Measurements from ENCODE around the gene ADAM22.

The ADAM22 gene

GRCh38 chr7:88151119-88151790 lies 217.2 kb downstream of the ADAM22 start:
- Histone ChIP-seq H3K79me2 (ENCODE audit: control insufficient read depth, low read length) (no peaks in the 10 kb centered on the region), H3K27me3 (ENCODE audit: control insufficient read depth, low read length) (no peaks in the 10 kb centered on the region), H3K36me3 (ENCODE audit: control insufficient read depth, low read length) (no peaks in the 10 kb centered on the region), H3K4me3 (ENCODE audit: low read length) (no peak overlapping the region), H3K9me3 (ENCODE audit: control insufficient read depth, insufficient read depth, low read length) (no peaks in the 10 kb centered on the region), H3K4me2 (ENCODE audit: low read length) (no peak overlapping the region), H3F3A (ENCODE audit: control insufficient read depth, insufficient read depth) (no peaks in the 10 kb centered on the region), H3K4me1 (ENCODE audit: control insufficient read depth, low read length) (no peaks in the 10 kb centered on the region), H3K27ac (ENCODE audit: low read depth, low read length) (no peak overlapping the region), H3K9me2 (replicated peaks; ENCODE audit: control insufficient read depth, low read length) (no peaks in the 10 kb centered on the region), H4K20me1 (ENCODE audit: control insufficient read depth, insufficient read depth, low read depth, low read length) (no peaks in the 10 kb centered on the region)
- TF ChIP-seq EZH2phosphoT487 (IDR thresholded peaks at IDR 0.05; ENCODE audit: borderline replicate concordance, low read length) (no peak), CTCF (IDR thresholded peaks at IDR 0.05; ENCODE audit: low read depth, low read length, poor library complexity, severe bottlenecking) (no peak)

DNA sequence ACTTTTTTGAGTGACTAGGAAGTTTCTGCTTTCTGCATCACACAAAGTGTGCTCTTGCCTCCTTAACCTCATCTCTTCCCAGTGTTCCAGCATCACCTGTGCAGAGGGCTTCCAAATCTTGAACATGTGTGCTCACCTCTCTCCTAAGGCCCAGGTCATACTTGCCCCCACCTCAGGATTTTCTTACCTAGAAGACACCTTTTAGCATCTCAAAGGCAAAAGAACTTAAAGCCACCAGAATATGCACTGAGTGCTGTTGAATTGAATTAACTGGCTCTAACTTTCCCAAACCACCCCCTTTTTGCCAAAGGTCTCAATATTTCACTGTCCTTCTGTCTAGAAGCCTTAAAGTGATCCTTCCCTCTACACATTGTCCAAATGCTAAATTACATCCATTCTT lies 219.3 kb downstream of the ADAM22 start:
- Histone ChIP-seq H3K4me3 (ENCODE audit: low read length) (no peak overlapping the region), H3K36me3 (ENCODE audit: control insufficient read depth, low read length) (no peaks in the 10 kb centered on the region), H4K20me1 (ENCODE audit: control insufficient read depth, insufficient read depth, low read depth, low read length) (no peaks in the 10 kb centered on the region), H3K27me3 (ENCODE audit: control insufficient read depth, low read length) (no peaks in the 10 kb centered on the region), H3F3A (ENCODE audit: control insufficient read depth, insufficient read depth) (no peaks in the 10 kb centered on the region), H3K9me2 (replicated peaks; ENCODE audit: control insufficient read depth, low read length) (no peaks in the 10 kb centered on the region), H3K4me1 (ENCODE audit: control insufficient read depth, low read length) (no peaks in the 10 kb centered on the region), H3K4me2 (ENCODE audit: low read length) (no peak overlapping the region), H3K9me3 (ENCODE audit: control insufficient read depth, insufficient read depth, low read length) (no peaks in the 10 kb centered on the region), H3K27ac (ENCODE audit: low read depth, low read length) (no peak overlapping the region), H3K79me2 (ENCODE audit: control insufficient read depth, low read length) (no peaks in the 10 kb centered on the region)
- TF ChIP-seq CTCF (IDR thresholded peaks at IDR 0.05; ENCODE audit: low read depth, low read length, poor library complexity, severe bottlenecking) (no peak), EZH2phosphoT487 (IDR thresholded peaks at IDR 0.05; ENCODE audit: borderline replicate concordance, low read length) (no peak)

DNA sequence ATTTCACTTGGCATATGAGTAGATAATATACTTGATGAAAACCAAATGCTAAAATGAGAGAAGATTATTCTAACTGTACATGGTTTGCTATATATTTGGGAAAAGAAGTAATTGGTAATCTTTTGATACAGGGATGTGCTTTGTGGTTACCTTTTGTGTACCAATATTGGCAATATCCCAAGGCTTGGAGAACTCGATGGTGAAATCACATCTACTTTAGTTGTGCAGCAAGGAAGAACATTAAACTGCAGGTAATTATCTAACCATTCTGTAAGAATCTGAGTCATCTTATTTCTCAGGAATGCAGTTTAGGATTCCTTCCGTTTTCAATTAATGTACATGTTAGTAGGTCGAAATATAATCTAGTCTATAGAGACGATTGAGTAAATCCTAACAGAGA lies 221.7 kb downstream of the ADAM22 start:
- Histone ChIP-seq H3K4me3 (ENCODE audit: low read length) (no peak overlapping the region), H3K4me2 (ENCODE audit: low read length) (no peak overlapping the region), H3F3A (ENCODE audit: control insufficient read depth, insufficient read depth) (no peaks in the 10 kb centered on the region), H3K79me2 (ENCODE audit: control insufficient read depth, low read length) (no peaks in the 10 kb centered on the region), H3K9me2 (replicated peaks; ENCODE audit: control insufficient read depth, low read length) (no peaks in the 10 kb centered on the region), H3K36me3 (ENCODE audit: control insufficient read depth, low read length) (no peaks in the 10 kb centered on the region), H3K27me3 (ENCODE audit: control insufficient read depth, low read length) (no peaks in the 10 kb centered on the region), H3K27ac (ENCODE audit: low read depth, low read length) (no peak overlapping the region), H4K20me1 (ENCODE audit: control insufficient read depth, insufficient read depth, low read depth, low read length) (no peaks in the 10 kb centered on the region), H3K9me3 (ENCODE audit: control insufficient read depth, insufficient read depth, low read length) (no peaks in the 10 kb centered on the region), H3K4me1 (ENCODE audit: control insufficient read depth, low read length) (no peaks in the 10 kb centered on the region)
- no peak for TF ChIP-seq CTCF (IDR thresholded peaks at IDR 0.05; ENCODE audit: low read depth, low read length, poor library complexity, severe bottlenecking)
- TF ChIP-seq EZH2phosphoT487 (IDR thresholded peaks at IDR 0.05; ENCODE audit: borderline replicate concordance, low read length), result no peak

Data from DOHH2 (cell line).